ENCODE data around the gene PPIL3.

Gene PPIL3

GRCh38 chr2:200878289-200878880 lies 10.5 kb downstream of the PPIL3 start:
- ChIA-PET POLR2A (interaction anchor here (1.2 kb wide), 1 partner anchor 14 kb away, joined by 8 read pairs; the partner anchor contains the start of gene CLK1), CTCF (interaction anchor here (0.7 kb wide), 1 partner anchor 11 kb away, joined by 3 read pairs; the partner anchor contains the start of genes NIF3L1 and PPIL3)
- TF ChIP-seq ELF4 (IDR thresholded peaks at IDR 0.05): no peak
- no peak for TF ChIP-seq ARNT (IDR thresholded peaks at IDR 0.05)
- no peak for TF ChIP-seq CTBP1 (IDR thresholded peaks at IDR 0.05; ENCODE audit: borderline replicate concordance)
- TF ChIP-seq L3MBTL2 (conservative IDR thresholded peaks at IDR 0.05): no peak
- TF ChIP-seq SP1 (IDR thresholded peaks at IDR 0.05): no peak
- no peak for TF ChIP-seq NFRKB (IDR thresholded peaks at IDR 0.05)
- no peak for TF ChIP-seq HDGF (IDR thresholded peaks at IDR 0.05; ENCODE audit: borderline replicate concordance)
- no peak for TF ChIP-seq LEF1 (IDR thresholded peaks at IDR 0.05; ENCODE audit: borderline replicate concordance)
- TF ChIP-seq PKNOX1 (IDR thresholded peaks at IDR 0.05): no peak
- no peak for TF ChIP-seq TARDBP (IDR thresholded peaks at IDR 0.05)
- no peak for TF ChIP-seq BHLHE40 (IDR thresholded peaks at IDR 0.05; ENCODE audit: borderline replicate concordance)
- no peak for TF ChIP-seq FOXK2 (IDR thresholded peaks at IDR 0.05)
- TF ChIP-seq SUZ12 (IDR thresholded peaks at IDR 0.05): no peak
- no peak for TF ChIP-seq ZNF384 (IDR thresholded peaks at IDR 0.05)
- no peak for TF ChIP-seq FOXM1 (IDR thresholded peaks at IDR 0.05; ENCODE audit: borderline replicate concordance)
- no peak for TF ChIP-seq FOXA1 (IDR thresholded peaks at IDR 0.05)
- DNase-seq (ENCODE audit: extremely low spot score): no peak

GRCh38 chr2:200877443-200877842 lies 11.4 kb downstream of the PPIL3 start:
- CTCF ChIA-PET: interaction anchor here (0.7 kb wide), 1 partner anchor 12 kb away, joined by 3 read pairs; the partner anchor contains the start of genes NIF3L1 and PPIL3
- TF ChIP-seq FOXA1 (IDR thresholded peaks at IDR 0.05) (no peak), SP1 (IDR thresholded peaks at IDR 0.05) (no peak), SUZ12 (IDR thresholded peaks at IDR 0.05) (no peak), ELF4 (IDR thresholded peaks at IDR 0.05) (no peak)

GRCh38 chr2:200873560-200873959 lies 15.3 kb downstream of the PPIL3 start:
- ChIA-PET POLR2A (no interaction called here), CTCF (no interaction called here)
- TF ChIP-seq ZNF384 (IDR thresholded peaks at IDR 0.05) (no peak), HDGF (IDR thresholded peaks at IDR 0.05; ENCODE audit: borderline replicate concordance) (no peak), L3MBTL2 (conservative IDR thresholded peaks at IDR 0.05) (no peak), ARNT (IDR thresholded peaks at IDR 0.05) (no peak), FOXM1 (IDR thresholded peaks at IDR 0.05; ENCODE audit: borderline replicate concordance) (no peak), SP1 (IDR thresholded peaks at IDR 0.05) (no peak), PKNOX1 (IDR thresholded peaks at IDR 0.05) (no peak), CTBP1 (IDR thresholded peaks at IDR 0.05; ENCODE audit: borderline replicate concordance) (no peak), FOXK2 (IDR thresholded peaks at IDR 0.05) (no peak)
- DNase-seq (ENCODE audit: extremely low spot score): no peak

More at GRCh38 chr2:200877443-200877842, 11.4 kb downstream of the PPIL3 start:
- POLR2A ChIA-PET: interaction anchor here (1.2 kb wide), 1 partner anchor 13 kb away, joined by 8 read pairs; the partner anchor contains the start of gene CLK1
- DNase-seq (ENCODE audit: extremely low spot score): no peak

- ChIA-PET POLR2A (interaction anchor here (1.2 kb wide), 1 partner anchor 18 kb away, joined by 4 read pairs; the partner anchor contains the start of genes NIF3L1 and PPIL3), CTCF (no interaction called here)
- TF ChIP-seq CTBP1 (IDR thresholded peaks at IDR 0.05; ENCODE audit: borderline replicate concordance): no peak
- TF ChIP-seq ARNT (IDR thresholded peaks at IDR 0.05): no peak
- no peak for DNase-seq (ENCODE audit: extremely low spot score)
Measured at GRCh38 chr2:200871151-200871550, 17.7 kb downstream of the PPIL3 start.

- TF ChIP-seq SP1 (IDR thresholded peaks at IDR 0.05) (no peak), FOXK2 (IDR thresholded peaks at IDR 0.05) (no peak), ELF4 (IDR thresholded peaks at IDR 0.05) (no peak), SUZ12 (IDR thresholded peaks at IDR 0.05) (no peak), ARNT (IDR thresholded peaks at IDR 0.05) (no peak), ZNF384 (IDR thresholded peaks at IDR 0.05) (no peak), FOXM1 (IDR thresholded peaks at IDR 0.05; ENCODE audit: borderline replicate concordance) (no peak), PKNOX1 (IDR thresholded peaks at IDR 0.05) (no peak), BHLHE40 (IDR thresholded peaks at IDR 0.05; ENCODE audit: borderline replicate concordance) (no peak), LEF1 (IDR thresholded peaks at IDR 0.05; ENCODE audit: borderline replicate concordance) (no peak), HDGF (IDR thresholded peaks at IDR 0.05; ENCODE audit: borderline replicate concordance) (no peak)
- DNase-seq (ENCODE audit: extremely low spot score): no peak
- CTCF ChIA-PET: no interaction called here
- POLR2A ChIA-PET: interaction anchor here (1.1 kb wide), 1 partner anchor 20 kb away, joined by 3 read pairs; the partner anchor contains the start of gene NIF3L1
Measured at GRCh38 chr2:200869014-200869413, 19.9 kb downstream of the PPIL3 start.

- CTCF ChIA-PET: interaction anchor here (0.5 kb wide), 2 partner anchors 11 to 128 kb away, joined by 3 read pairs; no protein-coding TSS in a partner anchor
- TF ChIP-seq NFRKB (IDR thresholded peaks at IDR 0.05) (peak; percentile 67), PKNOX1 (IDR thresholded peaks at IDR 0.05) (peak; percentile 74), BHLHE40 (IDR thresholded peaks at IDR 0.05; ENCODE audit: borderline replicate concordance) (no peak), SUZ12 (IDR thresholded peaks at IDR 0.05) (no peak), LEF1 (IDR thresholded peaks at IDR 0.05; ENCODE audit: borderline replicate concordance) (no peak), SP1 (IDR thresholded peaks at IDR 0.05) (no peak), FOXM1 (IDR thresholded peaks at IDR 0.05; ENCODE audit: borderline replicate concordance) (no peak), ELF4 (IDR thresholded peaks at IDR 0.05) (peak; percentile 58), TARDBP (IDR thresholded peaks at IDR 0.05) (peak; percentile 84), HDGF (IDR thresholded peaks at IDR 0.05; ENCODE audit: borderline replicate concordance) (no peak), L3MBTL2 (conservative IDR thresholded peaks at IDR 0.05) (peak; percentile 74), CTBP1 (IDR thresholded peaks at IDR 0.05; ENCODE audit: borderline replicate concordance) (no peak), FOXK2 (IDR thresholded peaks at IDR 0.05) (no peak), FOXA1 (IDR thresholded peaks at IDR 0.05) (no peak), ZNF384 (IDR thresholded peaks at IDR 0.05) (no peak), ARNT (IDR thresholded peaks at IDR 0.05) (0 out of 2 replicates have a peak, but pooled peaks have one; percentile 2)
- POLR2A ChIA-PET: interaction anchor here (0.6 to 2.8 kb wide), 35 partner anchors 9 to 778 kb away, joined by 3 to 63 read pairs (median 4); partner anchors contain the start of genes CASP10, NIF3L1, ORC2 and PPIL3
- peak; percentile 85 for DNase-seq (ENCODE audit: extremely low spot score)
Measured at GRCh38 chr2:200864176-200865034, 24.5 kb downstream of the PPIL3 start, which contains the start of gene CLK1. CLK1 (minus strand) TSS chr2:200864658; CDS start chr2:200861862, 2,796 bp downstream.
